ENCODE results near the gene COX18.

The COX18 gene

DNA sequence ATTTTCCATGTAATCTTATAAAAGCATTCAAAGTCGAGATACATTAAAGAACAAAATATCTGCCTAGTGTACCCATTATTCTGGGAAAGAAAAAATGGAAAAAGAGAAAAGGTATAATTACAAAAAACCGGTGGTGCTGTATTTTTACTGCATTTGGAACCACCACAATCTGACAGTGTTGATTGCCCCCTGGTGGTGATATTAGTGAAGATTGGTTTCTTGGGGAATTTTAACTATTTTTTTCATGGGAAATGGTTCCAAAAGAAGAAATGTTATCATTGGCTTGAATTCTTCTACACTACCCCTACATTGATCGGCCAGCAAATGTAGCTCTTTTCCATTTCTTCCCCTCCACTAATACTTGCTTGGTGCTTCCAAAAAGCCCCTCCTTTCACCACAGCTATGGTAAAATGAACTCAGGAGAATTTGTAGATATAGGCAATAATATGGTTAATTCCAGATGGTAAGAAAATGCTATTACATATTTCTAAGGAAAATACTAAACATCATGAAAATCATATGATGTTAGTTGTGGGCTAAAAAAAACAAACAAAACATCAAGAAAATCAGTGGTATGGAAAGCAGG lies 50.0 kb downstream of the COX18 start:
- DNase-seq, result peak; percentile 49
- TF ChIP-seq, protein P1, sequence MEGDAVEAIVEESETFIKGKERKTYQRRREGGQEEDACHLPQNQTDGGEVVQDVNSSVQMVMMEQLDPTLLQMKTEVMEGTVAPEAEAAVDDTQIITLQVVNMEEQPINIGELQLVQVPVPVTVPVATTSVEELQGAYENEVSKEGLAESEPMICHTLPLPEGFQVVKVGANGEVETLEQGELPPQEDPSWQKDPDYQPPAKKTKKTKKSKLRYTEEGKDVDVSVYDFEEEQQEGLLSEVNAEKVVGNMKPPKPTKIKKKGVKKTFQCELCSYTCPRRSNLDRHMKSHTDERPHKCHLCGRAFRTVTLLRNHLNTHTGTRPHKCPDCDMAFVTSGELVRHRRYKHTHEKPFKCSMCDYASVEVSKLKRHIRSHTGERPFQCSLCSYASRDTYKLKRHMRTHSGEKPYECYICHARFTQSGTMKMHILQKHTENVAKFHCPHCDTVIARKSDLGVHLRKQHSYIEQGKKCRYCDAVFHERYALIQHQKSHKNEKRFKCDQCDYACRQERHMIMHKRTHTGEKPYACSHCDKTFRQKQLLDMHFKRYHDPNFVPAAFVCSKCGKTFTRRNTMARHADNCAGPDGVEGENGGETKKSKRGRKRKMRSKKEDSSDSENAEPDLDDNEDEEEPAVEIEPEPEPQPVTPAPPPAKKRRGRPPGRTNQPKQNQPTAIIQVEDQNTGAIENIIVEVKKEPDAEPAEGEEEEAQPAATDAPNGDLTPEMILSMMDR (IDR thresholded peaks at IDR 0.05; ENCODE audit: low read depth, low read length, missing control alignments), result peak; percentile 57
- Histone ChIP-seq H3K27me3 (replicated peaks) (no peaks in the 10 kb centered on the region), H3K36me3 (replicated peaks) (no peaks in the 10 kb centered on the region), H3K27ac (no peak overlapping the region), H3K4me3 (ENCODE audit: low read depth, low read length) (no peak overlapping the region)
- in situ Hi-C loops (cut with HindIII; ENCODE audit: low pct_ligation_motif_present, low sequenced_read_pairs), result no loop called here

DNA sequence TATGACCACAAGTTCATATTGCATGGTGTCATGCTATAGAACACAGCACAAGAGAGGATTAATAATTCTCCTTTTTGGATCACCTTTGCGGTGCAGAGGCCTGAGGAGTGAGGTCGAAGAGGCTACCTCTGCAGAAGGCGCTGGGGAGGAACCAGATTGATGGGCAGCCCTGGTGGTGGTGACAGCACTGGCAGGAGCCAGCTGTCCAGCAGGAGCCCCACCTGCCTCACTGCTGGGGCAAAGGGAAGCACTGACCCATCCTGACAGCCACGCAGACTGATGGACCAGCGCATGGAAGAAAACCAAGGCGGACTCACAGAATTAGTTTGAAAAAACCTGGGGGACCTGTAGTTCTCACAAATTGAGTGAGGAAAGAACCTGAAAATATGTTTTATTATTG lies 50.9 kb downstream of the COX18 start:
- in situ Hi-C loops (cut with HindIII; ENCODE audit: low pct_ligation_motif_present, low sequenced_read_pairs), result no loop called here

DNA sequence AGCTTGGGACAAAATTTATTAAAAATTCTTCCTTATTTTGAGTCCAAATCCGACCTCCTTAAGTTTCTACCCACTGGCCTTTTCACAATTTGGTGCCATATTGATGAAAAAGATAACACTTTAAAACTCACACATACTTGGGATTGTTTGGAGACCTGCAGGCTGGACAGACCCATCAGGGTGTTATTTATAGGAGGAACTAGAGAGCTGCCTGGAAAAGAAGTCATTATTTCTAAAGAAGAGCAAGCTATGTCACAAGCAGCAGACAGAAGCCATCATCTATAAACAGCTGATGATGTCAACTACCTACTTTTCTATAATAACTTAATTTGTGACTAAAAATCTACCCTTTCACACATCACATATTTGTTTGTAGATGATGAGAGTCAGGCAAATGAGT lies 56.2 kb downstream of the COX18 start:
- Histone ChIP-seq H3K27ac (no peak overlapping the region), H3K27me3 (replicated peaks) (no peaks in the 10 kb centered on the region), H3K36me3 (replicated peaks) (no peaks in the 10 kb centered on the region), H3K4me3 (ENCODE audit: low read depth, low read length) (no peak overlapping the region)
- DNase-seq, result no peak
- TF ChIP-seq, protein P1 (IDR thresholded peaks at IDR 0.05; ENCODE audit: low read depth, low read length, missing control alignments), result no peak
- in situ Hi-C loops (cut with HindIII; ENCODE audit: low pct_ligation_motif_present, low sequenced_read_pairs), result no loop called here

More for the DNA sequence above, 50.9 kb downstream of the COX18 start:
- Histone ChIP-seq H3K27ac (no peak overlapping the region), H3K27me3 (replicated peaks) (no peaks in the 10 kb centered on the region), H3K4me3 (ENCODE audit: low read depth, low read length) (no peak overlapping the region), H3K36me3 (replicated peaks) (no peaks in the 10 kb centered on the region)
- TF ChIP-seq, protein P1 (IDR thresholded peaks at IDR 0.05; ENCODE audit: low read depth, low read length, missing control alignments), result no peak
- DNase-seq, result no peak

DNA sequence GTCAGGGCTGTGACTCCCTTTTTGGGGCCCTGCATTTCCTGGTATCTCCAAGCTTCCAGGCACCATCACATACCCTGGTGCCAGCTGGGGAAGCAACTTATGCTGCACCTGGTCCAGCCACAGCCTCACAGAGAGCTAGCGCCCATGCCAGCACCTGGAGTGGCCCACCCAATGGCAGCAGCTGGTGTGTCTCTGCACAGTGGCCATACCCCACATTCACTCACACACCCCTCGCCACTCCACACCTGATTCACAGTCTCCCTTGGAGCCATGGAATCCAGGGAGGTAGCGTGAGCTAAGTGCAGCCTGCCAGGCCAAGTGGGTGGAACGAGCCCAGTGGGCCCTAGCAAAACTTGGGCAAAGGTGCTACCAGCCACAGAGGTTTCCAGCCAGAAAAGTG lies 56.8 kb downstream of the COX18 start:
- Histone ChIP-seq H3K36me3 (replicated peaks) (no peaks in the 10 kb centered on the region), H3K27me3 (replicated peaks) (no peaks in the 10 kb centered on the region), H3K27ac (no peak overlapping the region), H3K4me3 (ENCODE audit: low read depth, low read length) (no peak overlapping the region)
- no peak for DNase-seq
- in situ Hi-C loops (cut with HindIII; ENCODE audit: low pct_ligation_motif_present, low sequenced_read_pairs), result no loop called here
- TF ChIP-seq, protein P1 (IDR thresholded peaks at IDR 0.05; ENCODE audit: low read depth, low read length, missing control alignments), result no peak

DNA sequence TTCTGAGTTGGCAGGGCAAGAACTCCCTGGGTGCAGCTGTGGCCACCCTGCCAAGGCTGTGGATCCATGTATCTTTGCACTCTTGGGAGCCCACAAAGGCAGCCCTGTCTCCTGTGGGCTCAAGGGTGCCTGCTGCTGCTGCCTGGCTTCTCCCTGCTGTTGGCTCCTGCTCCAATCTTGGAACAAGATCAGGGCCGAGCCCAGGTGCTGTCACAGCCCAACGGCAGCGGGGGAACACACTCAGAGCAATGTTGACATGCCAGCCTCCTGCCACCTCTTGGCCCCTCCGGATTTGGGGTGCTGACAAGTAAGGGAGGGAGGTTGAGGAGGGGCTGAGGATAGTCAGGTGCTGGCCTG lies 57.9 kb downstream of the COX18 start:
- H3K27me3 ChIP-seq (replicated peaks), result no peaks in the 10 kb centered on the region
- H3K36me3 ChIP-seq (replicated peaks), result no peaks in the 10 kb centered on the region
- H3K4me3 ChIP-seq (ENCODE audit: low read depth, low read length), result no peak overlapping the region
- in situ Hi-C loops (cut with HindIII; ENCODE audit: low pct_ligation_motif_present, low sequenced_read_pairs), result no loop called here
- TF ChIP-seq, protein P1 (IDR thresholded peaks at IDR 0.05; ENCODE audit: low read depth, low read length, missing control alignments), result no peak
- no peak overlapping the region for H3K27ac ChIP-seq
- DNase-seq, result no peak
